A549 treated with CpdA at 1 μM for 4 hours (cell line): ENCODE results near the gene RGS7BP. TPM values are rescaled to one million over a fixed set of nuclear protein-coding genes. Genes with fewer than 3 reads are reported as not detected.

Source experiments
- total RNA-seq: library from RNA; stranded (reverse); fragments of 200-300 nt; extraction: Qiagen RNA extraction; gene quantifications from 5 replicates; pipeline ENCODE4 v1.2.3, GENCODE V29; 2022; ENCODE audit warnings: low read depth

The RGS7BP gene
- total RNA-seq: not detected in 5 replicates

GRCh38 chr5:64505769-64506566, at the start of gene RGS7BP:
Gene RGS7BP (plus strand): TSS chr5:64506015. CDS start chr5:64506625, 610 bp downstream.

Other genes with a start within 250 kb of the RGS7BP start
- not detected in 5 replicates for gene SHISAL2B, start 184.5 kb downstream of the RGS7BP start, total RNA-seq